Measurements from ENCODE around the gene SCUBE3.

Gene SCUBE3

GRCh38 chr6:35208419-35208818, 5.3 kb upstream of the SCUBE3 start:
- intact Hi-C loops (cut with DNase I), result no loop called here
- DNase-seq, result no peak

DNA sequence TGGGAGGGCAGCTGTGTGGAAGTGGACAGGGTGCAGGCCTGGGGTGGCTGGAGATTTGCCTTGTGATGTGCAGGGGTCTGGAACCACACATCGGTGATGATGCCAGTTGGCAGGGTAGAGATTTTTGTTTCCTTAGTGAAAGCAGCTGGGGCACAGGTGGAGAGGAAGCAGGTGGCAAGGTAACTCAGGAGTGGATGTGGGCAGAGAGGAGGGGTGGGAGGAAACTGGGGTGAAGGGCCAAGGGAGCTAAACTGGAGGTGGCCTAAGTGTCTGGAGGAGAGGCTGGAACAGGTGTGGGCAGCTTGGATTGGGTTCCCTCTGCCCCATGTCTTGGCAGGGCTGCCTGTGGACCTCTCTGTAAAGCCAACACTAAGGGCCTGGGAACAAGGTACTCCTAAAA, 4.7 kb upstream of the SCUBE3 start:
- DNase-seq, result no peak
- intact Hi-C loops (cut with DNase I), result no loop called here

GRCh38 chr6:35209622-35210247, 4.0 kb upstream of the SCUBE3 start:
- intact Hi-C loops (cut with DNase I), result no loop called here
- DNase-seq, result no peak

DNA sequence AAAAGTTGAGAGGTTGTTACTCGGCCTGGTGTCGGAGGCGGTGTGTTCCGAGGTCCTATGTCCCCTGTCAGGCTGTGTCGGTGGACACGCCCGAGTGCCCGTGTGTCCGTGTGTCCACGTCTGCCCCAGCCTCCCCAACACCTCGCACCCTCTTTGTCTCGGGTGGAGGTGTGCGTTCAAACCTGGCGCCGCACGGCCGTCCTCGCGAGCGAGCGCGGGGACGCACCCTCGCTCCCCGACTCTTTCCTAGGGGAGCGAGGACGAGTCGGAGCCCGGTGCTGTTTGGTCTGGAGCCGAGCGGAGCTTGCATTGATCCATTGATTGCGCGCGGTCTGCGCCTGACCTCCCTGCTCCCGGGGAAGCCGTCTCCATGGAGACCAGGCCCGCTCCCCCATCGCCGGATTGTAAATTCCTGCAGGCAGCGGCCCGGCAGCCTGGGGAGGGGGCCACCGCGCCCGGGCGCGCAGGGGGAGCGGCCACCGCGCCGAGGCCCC, 411 bp upstream of the SCUBE3 start:
- DNase-seq, result peak in 2 of 10 donors; percentile 30 to 70

DNA sequence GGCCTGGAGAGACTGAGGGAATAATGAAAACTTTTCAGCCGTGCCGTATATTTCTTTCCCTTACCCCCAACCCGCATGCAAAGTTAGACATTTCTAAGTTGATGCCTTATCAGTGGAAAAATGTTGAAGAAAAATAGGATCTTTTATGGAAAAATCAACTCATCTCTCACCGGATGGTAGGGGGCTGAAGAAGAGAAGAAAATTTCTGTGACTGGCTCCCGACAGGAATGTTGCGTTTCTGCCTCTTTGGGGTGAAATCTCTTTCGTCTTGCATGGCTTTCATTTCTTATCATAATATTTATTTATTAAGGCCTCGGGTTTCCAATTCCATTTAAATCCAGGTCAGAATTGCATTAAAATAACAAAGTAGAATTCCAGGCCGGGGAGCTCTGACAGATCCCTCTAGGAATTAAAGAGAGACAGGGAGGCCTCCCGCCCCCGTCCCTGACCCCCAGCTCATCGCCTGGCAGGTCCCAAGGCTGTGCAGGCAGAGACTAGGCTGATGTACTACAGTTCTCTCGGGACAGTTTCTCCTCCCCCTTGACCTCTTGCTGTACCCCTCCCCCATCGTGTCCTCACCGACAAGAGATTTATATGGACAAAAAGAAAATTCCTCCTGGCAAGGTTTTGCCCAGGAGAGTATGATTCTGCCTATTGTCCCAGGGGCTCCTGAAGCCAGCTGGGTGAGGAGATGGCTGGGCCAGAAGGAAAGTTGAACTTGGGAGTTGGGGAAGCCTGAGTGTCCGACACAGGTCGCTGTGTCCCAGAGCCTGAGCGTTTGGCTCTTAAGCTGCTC, 1.3 kb downstream of the SCUBE3 start:
- intact Hi-C loops (cut with DNase I), result no loop called here
- DNase-seq, result no peak

More for the DNA sequence above, 411 bp upstream of the SCUBE3 start:
- intact Hi-C loops (cut with DNase I), result no loop called here

DNA sequence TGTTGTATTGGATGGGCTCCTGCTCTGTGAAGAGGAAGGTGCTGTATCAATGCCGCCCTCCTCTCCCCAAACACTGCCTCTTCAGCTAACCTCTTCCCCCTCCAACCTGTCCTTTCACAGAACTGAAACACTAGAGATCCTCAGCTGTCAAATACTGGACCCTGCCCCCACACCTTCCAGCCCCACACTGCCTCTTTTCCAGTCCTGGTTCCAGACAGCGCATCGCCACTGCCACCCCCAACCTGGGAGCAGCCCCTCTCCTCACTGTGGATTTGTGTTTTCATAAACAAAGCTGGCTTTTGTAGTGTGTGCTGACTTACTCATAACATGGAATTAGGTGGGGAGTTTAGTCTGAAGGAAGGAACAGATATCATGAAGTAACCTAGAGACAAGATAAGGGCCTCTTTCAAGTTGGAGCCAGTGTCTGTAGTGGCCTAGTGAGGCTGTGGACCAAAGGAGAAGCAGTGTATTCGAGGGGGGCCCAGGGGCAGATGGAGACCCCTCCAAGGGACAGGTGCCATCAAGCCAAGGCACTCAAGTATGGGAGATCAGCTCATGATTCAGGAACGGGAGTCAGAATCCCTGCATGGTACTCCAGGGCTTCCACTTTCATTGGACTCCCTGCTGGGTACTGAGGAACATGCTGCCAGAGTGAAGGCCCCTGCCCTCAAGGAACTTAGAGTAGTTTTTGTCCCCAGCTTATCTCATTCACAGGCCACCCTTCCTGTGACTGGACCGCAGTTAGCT, 2.1 kb downstream of the SCUBE3 start:
- no peak for DNase-seq
- intact Hi-C loops (cut with DNase I), result no loop called here

DNA sequence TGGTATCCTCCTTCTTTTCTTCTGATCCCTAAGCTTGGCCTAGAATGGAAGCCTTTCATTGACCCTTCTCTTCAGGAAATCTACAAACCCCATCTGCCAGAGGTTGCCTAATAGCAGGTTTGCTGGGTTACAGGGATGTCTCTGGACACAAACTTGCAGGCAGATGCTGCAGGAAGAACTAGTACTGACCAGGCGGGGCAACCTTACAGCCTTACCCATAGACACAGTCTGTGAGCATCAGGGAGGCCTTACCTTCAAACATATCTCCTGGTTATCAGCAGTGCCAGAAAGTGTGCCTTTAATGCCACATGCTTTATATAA, 2.6 kb downstream of the SCUBE3 start:
- intact Hi-C loops (cut with DNase I), result no loop called here
- DNase-seq, result no peak

GRCh38 chr6:35216851-35217811, 3.4 kb downstream of the SCUBE3 start:
- DNase-seq, result no peak
- intact Hi-C loops (cut with DNase I), result no loop called here

DNA sequence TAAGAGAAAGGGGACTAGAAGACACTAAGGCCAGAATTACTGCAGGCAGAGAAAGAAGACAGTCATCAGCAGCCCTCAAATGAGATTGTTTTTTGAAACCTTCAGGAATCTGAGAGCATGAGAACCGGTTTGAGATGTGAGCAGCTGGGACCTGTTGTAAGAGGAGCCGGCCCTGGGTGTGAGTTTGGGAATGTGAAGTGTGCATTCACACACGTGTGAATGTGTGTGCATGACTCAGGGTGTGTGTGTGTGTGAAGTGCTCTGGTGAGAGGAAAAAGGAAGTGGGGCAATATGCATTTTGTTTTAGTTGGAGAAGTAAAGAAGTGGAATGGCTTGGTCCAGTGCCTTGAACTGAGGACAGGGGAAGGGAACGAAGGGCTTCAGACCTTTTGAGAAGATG, 4.3 kb downstream of the SCUBE3 start:
- no peak for DNase-seq
- intact Hi-C loops (cut with DNase I), result no loop called here

DNA sequence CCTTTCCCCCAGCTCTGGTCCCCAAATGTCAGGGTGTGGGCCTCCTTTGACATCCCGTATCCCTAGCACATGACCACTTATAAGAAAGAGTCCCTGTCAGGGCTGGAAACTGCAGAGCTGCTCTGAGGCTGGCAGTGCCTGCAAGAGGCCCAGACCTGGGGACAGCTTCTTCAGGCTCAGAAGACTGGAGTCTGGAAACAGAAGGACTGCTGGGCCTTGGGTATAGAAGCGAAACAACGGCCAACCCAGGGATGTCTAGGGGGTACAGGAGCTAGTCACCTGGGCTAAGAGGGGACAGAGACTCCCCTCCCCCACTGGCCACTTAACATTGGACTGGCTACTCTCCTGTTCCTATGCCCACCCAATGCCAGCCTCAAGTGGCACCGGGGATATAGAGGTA, 4.7 kb downstream of the SCUBE3 start:
- no peak for DNase-seq
- intact Hi-C loops (cut with DNase I), result no loop called here

DNA sequence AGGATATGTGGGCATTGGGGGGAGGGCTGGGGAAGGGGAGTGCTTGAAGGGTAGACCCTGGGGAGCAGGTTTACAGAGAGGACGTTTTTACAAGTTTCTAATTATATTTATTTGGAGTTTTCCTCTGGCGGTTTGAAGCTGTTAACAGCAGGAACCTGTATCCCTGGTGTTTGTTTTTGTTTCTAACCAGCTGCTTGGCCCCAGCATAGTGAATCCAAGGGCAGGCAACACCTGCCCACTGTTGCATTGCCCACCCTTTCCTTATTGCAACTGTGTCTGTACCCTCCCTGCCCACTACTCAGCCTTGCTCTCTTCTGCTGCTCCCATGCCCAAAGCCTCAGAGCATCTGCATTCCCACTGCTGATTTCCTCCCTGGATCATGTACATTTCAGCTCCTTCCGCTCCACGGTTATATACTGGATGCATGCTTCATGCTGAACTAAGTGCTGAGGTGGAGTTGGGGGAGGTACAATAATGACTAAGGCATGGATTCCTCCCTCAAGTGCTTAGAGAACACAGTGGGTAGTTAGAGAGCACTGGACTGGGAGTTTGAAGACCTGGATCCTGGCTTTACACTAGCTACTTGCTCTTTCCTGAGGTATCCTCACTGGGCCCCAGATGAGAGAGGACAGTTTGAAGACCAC, 6.0 kb downstream of the SCUBE3 start:
- no peak for DNase-seq
- intact Hi-C loops (cut with DNase I), result no loop called here

- intact Hi-C loops (cut with DNase I), result no loop called here
- no peak for DNase-seq
Measured at GRCh38 chr6:35220711-35221110, 7.0 kb downstream of the SCUBE3 start.

GRCh38 chr6:35223396-35223795, 9.6 kb downstream of the SCUBE3 start:
- no peak for DNase-seq
- intact Hi-C loops (cut with DNase I), result no loop called here

- DNase-seq, result no peak
- intact Hi-C loops (cut with DNase I), result no loop called here
Measured at GRCh38 chr6:35224720-35225119, 11.0 kb downstream of the SCUBE3 start.

GRCh38 chr6:35228481-35228880, 14.7 kb downstream of the SCUBE3 start:
- intact Hi-C loops (cut with DNase I), result no loop called here
- no peak for DNase-seq

- intact Hi-C loops (cut with DNase I), result no loop called here
Measured at GRCh38 chr6:35229304-35229703, 15.5 kb downstream of the SCUBE3 start.

DNA sequence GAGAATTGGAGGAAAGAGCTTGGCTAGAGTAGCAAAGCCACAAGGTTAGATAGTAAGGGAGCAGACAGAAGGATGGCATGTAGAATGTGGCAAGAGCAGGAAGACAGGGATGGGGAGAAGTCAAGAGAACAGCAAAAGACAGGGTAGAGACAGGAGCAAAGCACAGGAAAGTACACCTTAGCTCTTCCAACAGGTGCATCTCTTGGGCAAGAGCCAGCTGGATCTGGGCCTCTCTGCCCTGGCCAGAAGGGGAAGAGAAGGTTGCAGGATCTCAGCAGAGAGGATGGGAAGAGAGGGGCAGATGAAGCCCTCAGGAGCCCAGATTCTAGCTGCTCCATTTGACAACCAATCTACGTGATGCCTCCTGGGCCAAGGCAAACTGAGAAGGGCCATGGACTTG, 16.7 kb downstream of the SCUBE3 start:
- intact Hi-C loops (cut with DNase I), result no loop called here
- DNase-seq, result no peak

More at GRCh38 chr6:35229304-35229703, 15.5 kb downstream of the SCUBE3 start:
- no peak for DNase-seq

DNA sequence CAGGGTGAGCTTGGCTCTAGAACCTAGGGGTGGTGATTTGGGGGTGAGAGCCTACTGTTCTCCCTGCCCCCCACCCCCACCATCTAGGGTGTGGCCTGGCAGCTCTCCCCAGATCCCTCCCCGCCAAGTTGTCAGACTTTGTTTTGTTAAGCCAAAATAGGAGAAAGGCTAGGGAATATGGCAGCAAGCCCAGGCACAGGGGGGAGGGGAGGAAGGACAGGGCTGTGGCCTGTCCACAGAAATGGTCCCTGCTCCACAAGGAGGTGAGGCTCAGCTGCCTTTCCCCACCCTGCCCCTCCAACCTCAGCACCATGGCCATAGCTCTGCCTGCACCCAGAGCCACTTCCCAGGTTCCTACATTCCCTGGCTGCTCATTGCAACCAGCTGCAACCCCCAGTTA, 17.2 kb downstream of the SCUBE3 start:
- intact Hi-C loops (cut with DNase I), result no loop called here
- peak in 1 of 10 donors; percentile 38 for DNase-seq

GRCh38 chr6:35231563-35231962, 17.8 kb downstream of the SCUBE3 start:
- no peak for DNase-seq
- intact Hi-C loops (cut with DNase I), result no loop called here

DNA sequence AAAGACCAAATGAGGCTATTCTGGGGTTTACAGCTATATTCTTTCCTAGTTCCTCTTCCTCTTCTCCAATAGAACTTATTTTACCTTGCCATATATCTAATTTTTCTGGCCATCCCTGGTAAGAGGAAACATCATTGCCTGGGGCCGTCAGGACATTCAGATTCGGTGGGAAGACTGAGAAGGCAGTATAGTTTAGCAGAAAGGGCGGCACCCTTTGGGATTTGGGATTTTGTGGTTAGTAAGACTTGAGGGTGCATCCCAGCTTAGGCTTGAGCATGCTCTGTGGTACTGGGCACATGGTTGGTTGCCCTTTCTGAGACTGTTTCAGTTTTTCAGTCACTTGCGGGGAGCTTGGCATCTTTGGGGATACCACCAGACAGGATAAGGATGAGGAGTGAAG, 21.1 kb downstream of the SCUBE3 start:
- DNase-seq, result no peak
- intact Hi-C loops (cut with DNase I), result no loop called here
